Gastrocnemius medialis (tissue), 4 donors: ENCODE results near the gene RPS26. TPM values are rescaled to one million over a fixed set of nuclear protein-coding genes. Genes with fewer than 3 reads are reported as not detected.
A peak's percentile ranks its signal among the peaks of the same experiment; 100 is the strongest.

ENCODE experiments used
- ATAC-seq, 2 donors: fragments of 150-250 bp; one replicate each; pipeline ENCODE4 v1.9.1; 2016
- DNase-seq, 2 donors: peaks; one replicate each; pipeline ENCODE4 v3.0.0-alpha.2; 2019
- H3K27ac ChIP-seq, 4 donors: fragments of 200-600 bp; sonication (generic); 1 replicate in 1 of 4; 2 replicates in 3 of 4; pipeline ENCODE4 v1.5.1; 2016 to 2018; ENCODE audit warnings: mild to moderate bottlenecking in 2 of 4, moderate library complexity in 1 of 4
- H3K27me3 ChIP-seq, 3 donors: fragments of 200-600 bp; sonication (generic) in 2 of 3; 1 replicate in 1 of 3; 2 replicates in 2 of 3; pipeline versions ENCODE4 v1.5.1 to v1.6.0; 2016 to 2019; ENCODE audit warnings: mild to moderate bottlenecking in 1 of 3, moderate library complexity in 1 of 3
- H3K36me3 ChIP-seq, 2 donors: fragments of 200-600 bp; sonication (generic) in 1 of 2; one replicate each; pipeline ENCODE4 v1.5.1; 2017 to 2018
- H3K4me1 ChIP-seq, 2 donors: fragments of 200-600 bp; sonication (generic) in 1 of 2; one replicate each; pipeline ENCODE4 v1.5.1; 2016 to 2017; ENCODE audit warnings: mild to moderate bottlenecking in 2 of 2
- H3K4me3 ChIP-seq, 4 donors: fragments of 200-600 bp; sonication (generic) in 3 of 4; 1 replicate in 1 of 4; 2 replicates in 3 of 4; pipeline ENCODE4 v1.5.1; 2016 to 2019; ENCODE audit warnings: mild to moderate bottlenecking in 2 of 4
- H3K9me3 ChIP-seq, 3 donors: fragments of 200-600 bp; sonication (generic) in 2 of 3; 1 replicate in 1 of 3; 2 replicates in 2 of 3; pipeline ENCODE4 v1.5.1; 2016 to 2019
- POLR2A ChIP-seq, 2 donors: fragments of 450-650 bp; IDR thresholded peaks; one replicate each; pipeline ENCODE4 v1.6.1; 2017; ENCODE audit warnings: antibody characterized with exemption in 2 of 2, mild to moderate bottlenecking in 2 of 2, moderate library complexity in 2 of 2
- in situ Hi-C, 4 donors: fragments of 200-750 bp; cut with MboI; loops; one replicate each; pipeline versions ENCODE4 v1.15.0 to v1.8.0; 2017; ENCODE audit warnings: low sequenced_read_pairs in 4 of 4
- intact Hi-C: fragments of 100-400 bp; cut with DNase I; formaldehyde crosslinking; loops from one replicate; pipeline ENCODE4 v1.15.1; 2023; ENCODE audit warnings: low total_unique reads
- total RNA-seq, 4 donors: library from RNA; depleted of rRNA; stranded (reverse); fragments of >200 nt; gene quantifications; one replicate each; pipeline versions ENCODE4 v1.1.0 to v1.2.3, GENCODE V29; 2016
- TF ChIP-seq, protein P1 (sequence below), 5 experiments: fragments of 450-650 bp in 3 of 5; fragments of 200-600 bp in 2 of 5; sonication (generic) in 2 of 5; IDR thresholded peaks in 4 of 5; conservative IDR thresholded peaks in 1 of 5; 1 replicate in 4 of 5; 2 replicates in 1 of 5; pipeline ENCODE4 v1.5.1; 2016 to 2019; ENCODE audit warnings: antibody characterized with exemption in 5 of 5, mild to moderate bottlenecking in 3 of 5, moderate library complexity in 3 of 5

RPS26 gene
- total RNA-seq, 4 donors from 2014 or later = 618 to 1,648 (median 1,209) TPM

DNA sequence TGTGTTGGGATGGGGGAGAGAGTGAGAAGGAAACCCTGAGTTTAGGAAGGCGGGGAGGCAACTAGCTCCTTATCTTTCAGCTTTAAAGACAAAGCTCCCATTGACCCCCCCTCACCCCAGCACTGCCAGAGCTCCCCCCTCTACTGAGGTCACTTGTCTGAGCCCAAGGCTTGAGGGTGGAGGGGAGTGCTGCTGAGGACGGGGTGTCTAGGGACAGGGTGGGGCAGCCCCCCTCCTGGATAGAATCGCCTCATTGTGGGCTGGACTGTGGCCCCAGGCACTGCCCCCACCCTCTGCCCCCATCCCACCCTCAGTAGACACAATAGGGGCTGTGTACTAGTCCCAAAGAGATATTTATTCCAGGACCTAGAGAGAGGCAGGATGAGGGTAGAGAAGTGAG lies 41.2 kb downstream of the RPS26 start:
- in situ Hi-C loops = no loop called here
- H3K27me3 ChIP-seq = peaks cover 10 to 24% (median 12%) of the 10 kb centered on the region in 3 donors

DNA sequence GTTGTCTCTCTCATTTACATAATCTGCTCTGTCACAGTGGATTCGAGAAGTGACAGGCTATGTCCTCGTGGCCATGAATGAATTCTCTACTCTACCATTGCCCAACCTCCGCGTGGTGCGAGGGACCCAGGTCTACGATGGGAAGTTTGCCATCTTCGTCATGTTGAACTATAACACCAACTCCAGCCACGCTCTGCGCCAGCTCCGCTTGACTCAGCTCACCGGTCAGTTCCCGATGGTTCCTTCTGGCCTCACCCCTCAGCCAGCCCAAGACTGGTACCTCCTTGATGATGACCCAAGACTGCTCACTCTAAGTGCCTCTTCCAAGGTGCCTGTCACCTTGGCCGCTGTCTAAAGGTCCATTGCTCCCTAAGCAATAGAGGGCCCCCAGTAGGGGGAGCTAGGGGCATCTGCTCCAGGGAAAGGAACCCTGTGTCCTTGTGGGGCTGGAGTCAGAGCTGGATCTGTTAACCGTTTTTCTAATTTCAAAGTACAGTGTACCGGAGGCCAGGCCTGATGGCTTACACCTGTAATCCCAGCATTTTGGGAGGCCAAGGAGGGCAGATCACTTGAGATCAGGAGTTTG lies 43.3 kb downstream of the RPS26 start:
- Histone ChIP-seq H3K27ac (no peak overlapping the region), H3K27me3 (peaks cover 8 to 14% (median 10%) of the 10 kb centered on the region in 3 donors), H3K4me3 (no peak overlapping the region), H3K9me3 (no peaks in the 10 kb centered on the region), H3K4me1 (peaks cover 0 to 3% of the 10 kb centered on the region in 2 donors), H3K36me3 (no peaks in the 10 kb centered on the region)
- in situ Hi-C loops = no loop called here
- no peak for DNase-seq
- no peak for ATAC-seq
- TF ChIP-seq POLR2A (IDR thresholded peaks at IDR 0.05) = no peak
- TF ChIP-seq, protein P1, sequence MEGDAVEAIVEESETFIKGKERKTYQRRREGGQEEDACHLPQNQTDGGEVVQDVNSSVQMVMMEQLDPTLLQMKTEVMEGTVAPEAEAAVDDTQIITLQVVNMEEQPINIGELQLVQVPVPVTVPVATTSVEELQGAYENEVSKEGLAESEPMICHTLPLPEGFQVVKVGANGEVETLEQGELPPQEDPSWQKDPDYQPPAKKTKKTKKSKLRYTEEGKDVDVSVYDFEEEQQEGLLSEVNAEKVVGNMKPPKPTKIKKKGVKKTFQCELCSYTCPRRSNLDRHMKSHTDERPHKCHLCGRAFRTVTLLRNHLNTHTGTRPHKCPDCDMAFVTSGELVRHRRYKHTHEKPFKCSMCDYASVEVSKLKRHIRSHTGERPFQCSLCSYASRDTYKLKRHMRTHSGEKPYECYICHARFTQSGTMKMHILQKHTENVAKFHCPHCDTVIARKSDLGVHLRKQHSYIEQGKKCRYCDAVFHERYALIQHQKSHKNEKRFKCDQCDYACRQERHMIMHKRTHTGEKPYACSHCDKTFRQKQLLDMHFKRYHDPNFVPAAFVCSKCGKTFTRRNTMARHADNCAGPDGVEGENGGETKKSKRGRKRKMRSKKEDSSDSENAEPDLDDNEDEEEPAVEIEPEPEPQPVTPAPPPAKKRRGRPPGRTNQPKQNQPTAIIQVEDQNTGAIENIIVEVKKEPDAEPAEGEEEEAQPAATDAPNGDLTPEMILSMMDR (IDR thresholded peaks at IDR 0.05 in 4 of 5, conservative IDR thresholded peaks at IDR 0.05 in 1 of 5) = no peak
- intact Hi-C loops = no loop called here

More for the DNA sequence above, 41.2 kb downstream of the RPS26 start:
- no peak overlapping the region for H3K27ac ChIP-seq
- intact Hi-C loops = no loop called here
- peaks cover 3 to 19% of the 10 kb centered on the region in 2 donors for H3K4me1 ChIP-seq
- no peak for TF ChIP-seq POLR2A (IDR thresholded peaks at IDR 0.05)
- TF ChIP-seq, protein P1 (IDR thresholded peaks at IDR 0.05 in 4 of 5, conservative IDR thresholded peaks at IDR 0.05 in 1 of 5) = no peak
- ATAC-seq (no peak), DNase-seq (no peak)
- no peaks in the 10 kb centered on the region for H3K36me3 ChIP-seq
- H3K4me3 ChIP-seq = no peak overlapping the region
- no peaks in the 10 kb centered on the region for H3K9me3 ChIP-seq

DNA sequence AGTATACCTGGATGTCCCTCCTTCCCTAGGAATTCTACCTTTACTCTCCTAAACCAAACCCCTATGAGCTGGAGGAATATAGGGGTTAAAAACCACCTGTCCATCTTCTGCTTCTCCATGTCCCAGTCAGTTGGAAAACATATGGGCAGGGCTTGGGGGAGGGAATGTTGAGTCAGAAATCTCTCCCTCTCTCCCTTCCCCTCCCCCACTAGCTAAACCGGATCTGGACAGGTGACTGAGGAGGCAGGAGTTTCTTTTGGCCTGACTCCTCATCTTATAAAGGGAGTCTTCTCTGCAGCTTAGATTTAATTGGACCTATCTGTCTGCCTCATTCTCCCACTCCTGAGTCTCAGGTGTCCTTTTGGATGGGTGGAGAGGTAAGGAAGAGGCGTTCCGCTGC lies 44.4 kb downstream of the RPS26 start:
- intact Hi-C loops = no loop called here
- no peaks in the 10 kb centered on the region for H3K4me1 ChIP-seq
- H3K27me3 ChIP-seq = peaks cover 0 to 3% (median 0%) of the 10 kb centered on the region in 3 donors
- H3K9me3 ChIP-seq = no peaks in the 10 kb centered on the region
- in situ Hi-C loops = no loop called here
- TF ChIP-seq, protein P1 (IDR thresholded peaks at IDR 0.05 in 4 of 5, conservative IDR thresholded peaks at IDR 0.05 in 1 of 5) = no peak
- no peak overlapping the region for H3K27ac ChIP-seq
- H3K36me3 ChIP-seq = no peaks in the 10 kb centered on the region
- no peak for DNase-seq
- no peak overlapping the region for H3K4me3 ChIP-seq
- ATAC-seq = no peak

DNA sequence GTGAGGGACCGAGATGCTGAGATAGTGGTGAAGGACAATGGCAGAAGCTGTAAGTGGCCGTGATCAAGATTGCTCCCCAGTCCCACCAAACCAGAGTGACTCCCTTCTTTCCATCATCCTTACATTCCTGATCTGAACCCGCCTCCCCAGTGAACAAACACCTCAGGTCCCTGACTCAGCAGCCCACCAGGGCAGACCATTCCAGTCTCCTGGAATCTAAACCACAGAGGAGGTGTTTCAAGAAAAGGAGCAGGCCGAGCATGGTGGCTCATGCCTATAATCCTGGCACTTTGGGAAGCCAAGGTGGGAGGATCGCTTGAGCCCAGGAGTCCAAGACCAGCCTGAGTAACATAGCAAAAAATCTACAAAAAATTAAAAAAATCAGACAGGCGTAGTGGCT lies 44.9 kb downstream of the RPS26 start:
- Histone ChIP-seq H3K27me3 (no peaks in the 10 kb centered on the region), H3K4me3 (no peak overlapping the region), H3K9me3 (no peaks in the 10 kb centered on the region), H3K27ac (no peak overlapping the region), H3K36me3 (no peaks in the 10 kb centered on the region), H3K4me1 (no peaks in the 10 kb centered on the region)
- TF ChIP-seq, protein P1 (IDR thresholded peaks at IDR 0.05 in 4 of 5, conservative IDR thresholded peaks at IDR 0.05 in 1 of 5) = no peak
- no peak for TF ChIP-seq POLR2A (IDR thresholded peaks at IDR 0.05)
- intact Hi-C loops (no loop called here), in situ Hi-C loops (no loop called here)
- ATAC-seq = no peak
- no peak for DNase-seq

DNA sequence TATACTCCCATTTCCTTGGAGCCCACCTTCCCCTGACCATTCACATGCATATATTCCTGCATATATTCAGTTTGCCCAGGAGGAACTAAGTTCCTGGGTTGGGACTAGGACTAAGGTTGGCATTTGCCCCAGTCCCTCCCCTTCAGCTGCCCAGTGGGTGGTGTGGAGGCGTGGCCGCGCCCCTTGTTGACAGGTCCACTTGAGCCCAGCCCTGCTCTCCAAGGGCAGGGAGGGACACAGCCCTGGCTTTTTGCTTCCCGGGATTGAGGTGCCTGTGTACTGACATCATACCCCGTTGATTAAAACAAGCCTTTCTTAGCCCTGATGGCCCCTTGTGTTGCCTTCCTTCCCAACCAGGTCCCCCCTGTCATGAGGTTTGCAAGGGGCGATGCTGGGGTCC lies 45.5 kb downstream of the RPS26 start:
- ATAC-seq = peak in 1 of 2 donors; percentile 51
- H3K27ac ChIP-seq = no peak overlapping the region
- H3K4me1 ChIP-seq = no peaks in the 10 kb centered on the region
- intact Hi-C loops (no loop called here), in situ Hi-C loops (no loop called here)
- no peaks in the 10 kb centered on the region for H3K36me3 ChIP-seq
- no peak for TF ChIP-seq POLR2A (IDR thresholded peaks at IDR 0.05)
- TF ChIP-seq, protein P1 (IDR thresholded peaks at IDR 0.05 in 4 of 5, conservative IDR thresholded peaks at IDR 0.05 in 1 of 5) = no peak
- no peak overlapping the region for H3K4me3 ChIP-seq
- H3K27me3 ChIP-seq = no peaks in the 10 kb centered on the region
- H3K9me3 ChIP-seq = no peaks in the 10 kb centered on the region
- DNase-seq = peak in 1 of 2 donors; percentile 48
